Endothelial cell of umbilical vein (primary cell): ENCODE results near the gene ANK2. TPM values are rescaled to one million over a fixed set of nuclear protein-coding genes. Genes with fewer than 3 reads are reported as not detected.

Experiments used
- BruUV-seq: library from RNA; stranded (reverse); fragments of 400-500 nt; replicated peaks from 2 replicates; lab custom pipeline; 2021; lab: Mats Ljungman, UMichigan
- CTCF ChIA-PET: fragments of 300-600, 350-600 bp; sonication (Branson Sonifier 250); formaldehyde crosslinking; loops from one replicate; lab custom pipeline; 2021; ENCODE audit warnings: antibody characterized with exemption, inconsistent platforms; lab: Charles Lee
- POLR2A ChIA-PET: fragments of 300-600, 350-600 bp; sonication (Branson Sonifier 250); formaldehyde crosslinking; loops from one replicate; lab custom pipeline; 2021; ENCODE audit warnings: antibody characterized with exemption, inconsistent platforms; lab: Charles Lee
- DNase-seq: peaks from one replicate; pipeline ENCODE4 v3.0.0-alpha.2; 2011; ENCODE audit warnings: low read depth, low spot score
- FAIRE-seq: peaks from 2 replicates; lab custom pipeline; 2011; peaks lifted over from hg19 to GRCh38; lab: Jason Lieb, UNC
- H2AFZ ChIP-seq: 2 replicates; pipeline ENCODE4 v1.6.0; 2012; ENCODE audit warnings: low read depth, low read length, control low read depth, inconsistent platforms
- H3K27ac ChIP-seq: 2 replicates; pipeline ENCODE4 v1.5.1; 2011; ENCODE audit warnings: low read depth, mild to moderate bottlenecking, control low read depth, low read length, moderate library complexity; ENCODE audit not compliant: insufficient read depth
- H3K27me3 ChIP-seq, 2 experiments: 2 replicates each; pipeline versions ENCODE4 v1.6.0 to v1.6.1; 2011; ENCODE audit warnings: low read length in 2 of 2, mixed read lengths in 1 of 2; ENCODE audit not compliant: control insufficient read depth in 2 of 2, insufficient read depth in 2 of 2
- H3K36me3 ChIP-seq, 2 experiments: 2 replicates in 1 of 2; 3 replicates in 1 of 2; pipeline ENCODE4 v1.5.1; 2011; ENCODE audit warnings: low read length in 2 of 2, mild to moderate bottlenecking in 1 of 2, moderate library complexity in 1 of 2; ENCODE audit not compliant: control insufficient read depth in 2 of 2, insufficient read depth in 2 of 2; ENCODE audit errors: extremely low read depth in 1 of 2
- H3K4me1 ChIP-seq: 3 replicates; pipeline ENCODE4 v1.5.1; 2011; ENCODE audit warnings: mild to moderate bottlenecking, low read length; ENCODE audit not compliant: control insufficient read depth, insufficient read depth; ENCODE audit errors: extremely low read depth
- H3K4me2 ChIP-seq: 2 replicates; pipeline ENCODE4 v1.6.1; 2011; ENCODE audit warnings: low read length, control low read depth, mixed read lengths; ENCODE audit not compliant: insufficient read depth
- H3K4me3 ChIP-seq, 3 experiments: fragments of 200-600 bp in 1 of 3; sonication (generic), shearing (Covaris generic) in 1 of 3; replicated peaks in 1 of 3; 2 replicates each; pipeline ENCODE4 v1.5.1; 2011 to 2016; ENCODE audit warnings: control low read depth in 3 of 3, low read length in 3 of 3, mild to moderate bottlenecking in 2 of 3, inconsistent platforms in 1 of 3, low read depth in 1 of 3, moderate library complexity in 1 of 3; ENCODE audit not compliant: insufficient read depth in 1 of 3
- H3K79me2 ChIP-seq: 2 replicates; pipeline ENCODE4 v1.6.0; 2012; ENCODE audit warnings: low read length, inconsistent platforms; ENCODE audit not compliant: control insufficient read depth, insufficient read depth
- H3K9ac ChIP-seq: replicated peaks from 2 replicates; pipeline ENCODE3; 2011; ENCODE audit warnings: low read length, control low read depth; ENCODE audit not compliant: insufficient read depth; ENCODE audit errors: extremely low read depth
- H3K9me1 ChIP-seq: replicated peaks from 3 replicates; pipeline ENCODE4 v1.6.0; 2011; ENCODE audit warnings: mild to moderate bottlenecking, low read length; ENCODE audit not compliant: control insufficient read depth, insufficient read depth; ENCODE audit errors: extremely low read depth
- H3K9me3 ChIP-seq: replicated peaks from 2 replicates; pipeline ENCODE4 v1.5.1; 2012; ENCODE audit warnings: low read length, inconsistent platforms; ENCODE audit not compliant: control insufficient read depth, insufficient read depth
- H4K20me1 ChIP-seq: replicated peaks from 2 replicates; pipeline ENCODE3; 2011; ENCODE audit warnings: mild to moderate bottlenecking, low read length; ENCODE audit not compliant: control insufficient read depth, insufficient read depth; ENCODE audit errors: extremely low read depth
- EZH2 ChIP-seq: IDR thresholded peaks from 2 replicates; pipeline ENCODE4 v1.6.1; 2012; ENCODE audit warnings: borderline replicate concordance, low read depth, mild to moderate bottlenecking, moderate library complexity, low read length, inconsistent platforms; ENCODE audit not compliant: severe bottlenecking
- FOS ChIP-seq: IDR thresholded peaks from 2 replicates; pipeline ENCODE4 v1.6.1; 2011; ENCODE audit warnings: mild to moderate bottlenecking, low read length, moderate library complexity, borderline replicate concordance; ENCODE audit not compliant: insufficient read depth
- GATA2 ChIP-seq: IDR thresholded peaks from 2 replicates; pipeline ENCODE4 v1.7.0; 2011; ENCODE audit warnings: low read depth, mild to moderate bottlenecking, moderate library complexity, mixed read lengths, low read length; ENCODE audit not compliant: insufficient read length, insufficient read depth
- JUN ChIP-seq: IDR thresholded peaks from 2 replicates; pipeline ENCODE4 v1.6.1; 2011; ENCODE audit warnings: borderline replicate concordance, low read depth; ENCODE audit not compliant: insufficient read length, insufficient read depth
- MYC ChIP-seq: IDR thresholded peaks from one replicate; pipeline ENCODE4 v1.6.1; 2011; ENCODE audit warnings: mild to moderate bottlenecking, low read depth, low read length
- POLR2A ChIP-seq: IDR thresholded peaks from 2 replicates; pipeline ENCODE4 v1.6.1; 2012; ENCODE audit warnings: low read depth, mild to moderate bottlenecking, control low read depth, low read length
- POLR2AphosphoS5 ChIP-seq: IDR thresholded peaks from 2 replicates; pipeline ENCODE4 v1.6.1; 2012; ENCODE audit warnings: low read depth, mild to moderate bottlenecking, control low read depth, low read length, moderate library complexity; ENCODE audit not compliant: insufficient read depth
- dilution Hi-C: fragments of 300-500 bp; cut with MboI; formaldehyde crosslinking; loops from one replicate; pipeline ENCODE4 v1.15.0; 2019; ENCODE audit warnings: low sequenced_read_pairs; ENCODE audit not compliant: extremely low pct_ligation_motif_present
- intact Hi-C: fragments of 100-400 bp; cut with micrococcal nuclease; formaldehyde crosslinking; loops from one replicate; pipeline ENCODE4 v1.10.0; 2022
- polyA plus RNA-seq, 4 experiments: library from polyadenylated mRNA; depleted of rRNA in 3 of 4; stranded (reverse) in 3 of 4; unstranded in 1 of 4; fragments of >200 nt; gene quantifications; 2 replicates each; pipeline versions ENCODE4 v1.2.1 to v1.2.3, GENCODE V29; 2011 to 2012; ENCODE audit warnings: missing spikeins in 1 of 4
- total RNA-seq: library from RNA; stranded (reverse); gene quantifications from 2 replicates; pipeline ENCODE4 v1.2.3, GENCODE V29; 2021
- TF ChIP-seq, protein P1 (sequence below), 2 donors: IDR thresholded peaks; 1 replicate in 1 of 2; 2 replicates in 1 of 2; pipeline ENCODE4 v1.5.1; 2011; ENCODE audit warnings: low read length in 2 of 2, mild to moderate bottlenecking in 2 of 2, moderate library complexity in 2 of 2, control low read depth in 1 of 2, inconsistent platforms in 1 of 2, low read depth in 1 of 2; ENCODE audit not compliant: insufficient read depth in 1 of 2; ENCODE audit errors: extremely low read depth in 1 of 2
- TF ChIP-seq, protein P2 (sequence below): IDR thresholded peaks from 2 replicates; pipeline ENCODE4 v1.6.1; 2011; ENCODE audit not compliant: insufficient read depth, insufficient read length

The ANK2 gene
- total and polyA plus RNA-seq, 2 donors (not counting 3 experiments of a cell fraction or from before 2014, with no cell fraction given): not detected

GRCh38 chr4:113146876-113147358, 97.5 kb downstream of the ANK2 start:
- H3K9me1 ChIP-seq: no peaks in the 10 kb centered on the region
- H3K27me3 ChIP-seq: no peaks in the 10 kb centered on the region
- TF ChIP-seq JUN: no peak
- no peak for TF ChIP-seq FOS
- no peak for TF ChIP-seq EZH2
- no peaks in the 10 kb centered on the region for H3K4me1 ChIP-seq
- no peaks in the 10 kb centered on the region for H3K79me2 ChIP-seq
- no TSS peak for BruUV-seq
- no peaks in the 10 kb centered on the region for H4K20me1 ChIP-seq
- H3K36me3 ChIP-seq: no peaks in the 10 kb centered on the region
- dilution Hi-C loops: no loop called here
- FAIRE-seq (no peak), DNase-seq (peak; percentile 5)
- CTCF ChIA-PET: interaction anchor here (1.3 to 1.9 kb wide), 2 partner anchors 11 to 14 kb away, joined by 4 read pairs; no protein-coding TSS in a partner anchor
- peak overlapping the region; percentile 58 for H3K4me2 ChIP-seq
- H3K9ac ChIP-seq: peak overlapping the region; percentile 1
- peak overlapping the region in 2 of 3 experiments; percentile 19 to 53 for H3K4me3 ChIP-seq
- peak overlapping the region; percentile 39 for H2AFZ ChIP-seq
- intact Hi-C loops: no loop called here
- POLR2A ChIA-PET: no interaction called here
- H3K27ac ChIP-seq: no peak overlapping the region
- no peaks in the 10 kb centered on the region for H3K9me3 ChIP-seq

GRCh38 chr4:113147498-113148111, 98.2 kb downstream of the ANK2 start:
- intact Hi-C loops (no loop called here), dilution Hi-C loops (no loop called here)
- ChIA-PET CTCF (interaction anchor here (1.3 to 1.9 kb wide), 2 partner anchors 10 to 14 kb away, joined by 4 read pairs; no protein-coding TSS in a partner anchor), POLR2A (no interaction called here)
- no peak overlapping the region for H3K27ac ChIP-seq
- H3K9me1 ChIP-seq: no peaks in the 10 kb centered on the region
- no TSS peak for BruUV-seq
- H3K27me3 ChIP-seq: no peaks in the 10 kb centered on the region
- H3K4me3 ChIP-seq: no peak overlapping the region
- no peak overlapping the region for H3K9ac ChIP-seq
- DNase-seq (no peak), FAIRE-seq (no peak)
- H3K36me3 ChIP-seq: no peaks in the 10 kb centered on the region
- no peaks in the 10 kb centered on the region for H3K79me2 ChIP-seq
- H3K9me3 ChIP-seq: no peaks in the 10 kb centered on the region
- TF ChIP-seq FOS (no peak), POLR2AphosphoS5 (no peak), MYC (no peak), GATA2 (no peak), EZH2 (no peak), JUN (no peak), POLR2A (no peak)
- TF ChIP-seq, protein P1, sequence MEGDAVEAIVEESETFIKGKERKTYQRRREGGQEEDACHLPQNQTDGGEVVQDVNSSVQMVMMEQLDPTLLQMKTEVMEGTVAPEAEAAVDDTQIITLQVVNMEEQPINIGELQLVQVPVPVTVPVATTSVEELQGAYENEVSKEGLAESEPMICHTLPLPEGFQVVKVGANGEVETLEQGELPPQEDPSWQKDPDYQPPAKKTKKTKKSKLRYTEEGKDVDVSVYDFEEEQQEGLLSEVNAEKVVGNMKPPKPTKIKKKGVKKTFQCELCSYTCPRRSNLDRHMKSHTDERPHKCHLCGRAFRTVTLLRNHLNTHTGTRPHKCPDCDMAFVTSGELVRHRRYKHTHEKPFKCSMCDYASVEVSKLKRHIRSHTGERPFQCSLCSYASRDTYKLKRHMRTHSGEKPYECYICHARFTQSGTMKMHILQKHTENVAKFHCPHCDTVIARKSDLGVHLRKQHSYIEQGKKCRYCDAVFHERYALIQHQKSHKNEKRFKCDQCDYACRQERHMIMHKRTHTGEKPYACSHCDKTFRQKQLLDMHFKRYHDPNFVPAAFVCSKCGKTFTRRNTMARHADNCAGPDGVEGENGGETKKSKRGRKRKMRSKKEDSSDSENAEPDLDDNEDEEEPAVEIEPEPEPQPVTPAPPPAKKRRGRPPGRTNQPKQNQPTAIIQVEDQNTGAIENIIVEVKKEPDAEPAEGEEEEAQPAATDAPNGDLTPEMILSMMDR (IDR thresholded peaks at IDR 0.05; ENCODE audit: extremely low read depth in 1 of 2, insufficient read depth in 1 of 2, low read depth in 1 of 2, low read length in 2 of 2): no peak
- TF ChIP-seq, protein P2, sequence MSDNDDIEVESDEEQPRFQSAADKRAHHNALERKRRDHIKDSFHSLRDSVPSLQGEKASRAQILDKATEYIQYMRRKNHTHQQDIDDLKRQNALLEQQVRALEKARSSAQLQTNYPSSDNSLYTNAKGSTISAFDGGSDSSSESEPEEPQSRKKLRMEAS: no peak
- no peaks in the 10 kb centered on the region for H4K20me1 ChIP-seq
- no peak overlapping the region for H2AFZ ChIP-seq
- H3K4me2 ChIP-seq: no peak overlapping the region
- no peaks in the 10 kb centered on the region for H3K4me1 ChIP-seq
